Smooth muscle cell (in vitro differentiated cells): ENCODE data around the gene GAR1. TPM values are rescaled to one million over a fixed set of nuclear protein-coding genes. Genes with fewer than 3 reads are reported as not detected.
A peak's percentile ranks its signal among the peaks of the same experiment; 100 is the strongest.
"Not testable (repeated sequence)": the region's sequence is repeated elsewhere in the genome, so short reads cannot be mapped to it uniquely, and the experiment has no call there.

ENCODE experiments used
- DNase-seq: peaks from one replicate; lab custom pipeline; 2025; ENCODE audit not compliant: unreplicated experiment; lab: John Stamatoyannopoulos, UW
- H2AFZ ChIP-seq: fragments of 200-600 bp; sonication (generic); 2 replicates; pipeline ENCODE4 v1.6.0; 2016; ENCODE audit warnings: antibody characterized with exemption, low read depth, mild to moderate bottlenecking
- H3F3A ChIP-seq: fragments of 200-600 bp; sonication (generic); 2 replicates; pipeline ENCODE4 v1.6.0; 2017; ENCODE audit warnings: antibody characterized with exemption, low read depth
- H3K27ac ChIP-seq: fragments of 200-600 bp; sonication (generic); 2 replicates; pipeline ENCODE4 v1.5.1; 2016; ENCODE audit warnings: low read depth, mild to moderate bottlenecking
- H3K27me3 ChIP-seq: fragments of 200-600 bp; sonication (generic); 2 replicates; pipeline ENCODE4 v1.6.1; 2016; ENCODE audit warnings: low read depth, mild to moderate bottlenecking
- H3K36me3 ChIP-seq: fragments of 200-600 bp; sonication (generic); 2 replicates; pipeline ENCODE4 v1.5.1; 2016; ENCODE audit warnings: low read depth
- H3K4me1 ChIP-seq: fragments of 200-600 bp; sonication (generic); 2 replicates; pipeline ENCODE4 v1.5.1; 2016; ENCODE audit warnings: low read depth
- H3K4me2 ChIP-seq: fragments of 200-600 bp; sonication (generic); 2 replicates; pipeline ENCODE4 v1.6.0; 2016; ENCODE audit warnings: mild to moderate bottlenecking
- H3K4me3 ChIP-seq: fragments of 200-600 bp; sonication (generic); 2 replicates; pipeline ENCODE4 v1.5.1; 2016; ENCODE audit warnings: mild to moderate bottlenecking
- H3K79me2 ChIP-seq: fragments of 200-600 bp; sonication (generic); 2 replicates; pipeline ENCODE4 v1.6.0; 2016; ENCODE audit warnings: low read depth, mild to moderate bottlenecking
- H3K9ac ChIP-seq: fragments of 200-600 bp; sonication (generic); 2 replicates; pipeline ENCODE4 v1.6.0; 2016; ENCODE audit warnings: low read depth
- H3K9me3 ChIP-seq: fragments of 200-600 bp; sonication (generic); replicated peaks from 2 replicates; pipeline ENCODE4 v1.5.1; 2016; ENCODE audit warnings: low read depth
- H4K20me1 ChIP-seq: fragments of 200-600 bp; sonication (generic); 2 replicates; pipeline ENCODE4 v1.6.0; 2016; ENCODE audit warnings: low read depth
- WGBS: methylation state at CpG from one replicate; pipeline ENCODE4 v1.1.7; 2016; ENCODE audit warnings: low lambda C conversion rate; 5-methylcytosine and 5-hydroxymethylcytosine counted together
- polyA plus RNA-seq: library from polyadenylated mRNA; unstranded; fragments of >200 nt; fragmentation: Nextera tagmentation; extraction: Ambion mirVana; gene quantifications from 2 replicates; pipeline ENCODE4 v1.2.1, GENCODE V29; 2016
- total RNA-seq: library from RNA; depleted of rRNA; stranded (reverse); fragments of >200 nt; gene quantifications from 2 replicates; pipeline ENCODE4 v1.2.3, GENCODE V29; 2014
- TF ChIP-seq, protein P1 (sequence below): fragments of 200-600 bp; sonication (generic); IDR thresholded peaks from 2 replicates; pipeline ENCODE4 v1.5.1; 2017; ENCODE audit warnings: borderline replicate concordance, mild to moderate bottlenecking, antibody characterized with exemption; ENCODE audit not compliant: insufficient read depth, poor library complexity, severe bottlenecking

GAR1 gene
- total and polyA plus RNA-seq, 2 experiments from 2014 or later: 11.1 to 30.3 TPM

DNA sequence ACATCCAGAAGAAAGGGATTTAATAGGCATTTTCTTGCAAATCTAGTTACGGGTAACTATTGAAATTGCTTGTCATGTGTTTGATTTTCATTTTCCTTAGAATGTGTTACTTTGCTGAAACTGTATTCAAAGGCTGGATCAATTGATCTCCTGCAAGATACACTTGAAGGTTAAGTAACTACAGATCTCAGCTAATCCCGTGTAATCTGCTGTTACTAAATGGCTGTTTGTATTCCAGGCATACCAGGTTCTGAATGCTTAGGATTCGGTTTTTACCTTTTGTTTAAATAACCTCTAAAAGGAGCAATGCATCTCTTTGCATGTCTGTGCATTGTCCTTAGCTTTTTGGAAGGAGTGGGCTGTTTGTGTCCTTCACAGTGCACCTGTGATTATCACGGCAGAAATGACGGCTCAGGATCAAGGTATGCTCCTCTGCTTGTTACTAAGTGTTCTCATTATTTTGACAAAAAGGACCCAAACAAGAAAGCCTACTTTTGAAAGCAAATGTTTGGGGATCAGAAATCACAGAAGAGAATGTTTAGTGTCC lies 32.4 kb downstream of the GAR1 start, which contains the start of gene LRIT3:
LRIT3 (plus strand) TSS at position 212 of the 547 bp plus-strand sequence; CDS start at position 307, 95 bp downstream.
- Histone ChIP-seq H3K9ac (no peak within 1 kb of the TSS), H3K36me3 (no peaks in the 10 kb centered on the region), H3K4me3 (no peak within 1 kb of the TSS), H2AFZ (peak within 1 kb of the TSS; percentile 45), H4K20me1 (no peaks in the 10 kb centered on the region), H3K79me2 (no peaks in the 10 kb centered on the region), H3F3A (no peaks in the 10 kb centered on the region), H3K4me2 (peak within 1 kb of the TSS; percentile 40), H3K9me3 (no peaks in the 10 kb centered on the region), H3K27ac (no peak within 1 kb of the TSS), H3K4me1 (peaks cover 16% of the 10 kb centered on the region), H3K27me3 (no peaks in the 10 kb centered on the region)
- no peak for DNase-seq
- 76% methylated on average over 5 of the region's 5 CpGs for WGBS
- TF ChIP-seq, protein P1, sequence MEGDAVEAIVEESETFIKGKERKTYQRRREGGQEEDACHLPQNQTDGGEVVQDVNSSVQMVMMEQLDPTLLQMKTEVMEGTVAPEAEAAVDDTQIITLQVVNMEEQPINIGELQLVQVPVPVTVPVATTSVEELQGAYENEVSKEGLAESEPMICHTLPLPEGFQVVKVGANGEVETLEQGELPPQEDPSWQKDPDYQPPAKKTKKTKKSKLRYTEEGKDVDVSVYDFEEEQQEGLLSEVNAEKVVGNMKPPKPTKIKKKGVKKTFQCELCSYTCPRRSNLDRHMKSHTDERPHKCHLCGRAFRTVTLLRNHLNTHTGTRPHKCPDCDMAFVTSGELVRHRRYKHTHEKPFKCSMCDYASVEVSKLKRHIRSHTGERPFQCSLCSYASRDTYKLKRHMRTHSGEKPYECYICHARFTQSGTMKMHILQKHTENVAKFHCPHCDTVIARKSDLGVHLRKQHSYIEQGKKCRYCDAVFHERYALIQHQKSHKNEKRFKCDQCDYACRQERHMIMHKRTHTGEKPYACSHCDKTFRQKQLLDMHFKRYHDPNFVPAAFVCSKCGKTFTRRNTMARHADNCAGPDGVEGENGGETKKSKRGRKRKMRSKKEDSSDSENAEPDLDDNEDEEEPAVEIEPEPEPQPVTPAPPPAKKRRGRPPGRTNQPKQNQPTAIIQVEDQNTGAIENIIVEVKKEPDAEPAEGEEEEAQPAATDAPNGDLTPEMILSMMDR: no peak

DNA sequence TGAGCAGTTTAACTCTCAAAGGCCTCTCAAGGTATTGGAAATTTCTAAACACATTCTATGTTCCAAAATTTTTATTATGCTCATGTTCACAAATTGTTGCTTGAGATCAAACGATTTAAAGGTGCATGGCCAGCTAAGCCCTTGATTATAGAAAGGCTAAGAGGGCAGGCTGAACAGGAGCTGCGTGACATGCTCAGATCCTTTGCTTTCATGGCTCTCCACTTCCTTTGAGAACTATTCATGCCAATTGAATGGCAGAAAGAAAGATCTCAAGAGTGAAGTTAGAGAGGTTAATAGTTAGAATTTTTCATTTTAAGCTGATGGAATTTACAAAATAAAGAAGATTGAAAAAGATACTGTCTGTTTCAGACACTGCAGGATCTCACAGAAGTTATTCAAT lies 32.9 kb downstream of the GAR1 start:
- Histone ChIP-seq H3K9ac (no peak overlapping the region), H3K27ac (no peak overlapping the region), H3F3A (no peaks in the 10 kb centered on the region), H3K79me2 (no peaks in the 10 kb centered on the region), H3K4me3 (no peak overlapping the region), H3K9me3 (no peaks in the 10 kb centered on the region), H3K36me3 (no peaks in the 10 kb centered on the region), H3K27me3 (no peaks in the 10 kb centered on the region), H3K4me1 (peaks cover 16% of the 10 kb centered on the region), H3K4me2 (no peak overlapping the region), H4K20me1 (no peaks in the 10 kb centered on the region), H2AFZ (no peak overlapping the region)
- 82% methylated on average over 2 of the region's 2 CpGs for WGBS
- TF ChIP-seq, protein P1: no peak
- no peak for DNase-seq

DNA sequence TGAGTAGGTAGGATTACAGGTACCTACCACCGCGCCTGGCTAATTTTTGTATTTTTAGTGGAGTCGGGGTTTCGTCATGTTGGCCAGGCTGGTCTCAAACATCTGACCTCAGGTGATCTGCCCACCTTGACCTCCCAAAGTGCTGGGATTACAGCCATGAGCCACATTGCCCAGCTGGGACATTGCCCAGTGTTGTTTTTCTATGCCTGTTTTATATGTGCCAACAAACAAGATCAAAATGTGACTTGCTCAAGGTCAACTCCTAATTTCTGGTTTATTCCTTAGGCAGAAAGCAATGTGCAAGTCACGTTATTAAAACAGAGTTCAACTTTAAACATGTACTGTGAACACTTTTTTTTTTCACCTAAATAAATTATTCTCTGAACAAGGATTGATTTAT lies 35.0 kb downstream of the GAR1 start:
- no peak overlapping the region for H3K9ac ChIP-seq

DNA sequence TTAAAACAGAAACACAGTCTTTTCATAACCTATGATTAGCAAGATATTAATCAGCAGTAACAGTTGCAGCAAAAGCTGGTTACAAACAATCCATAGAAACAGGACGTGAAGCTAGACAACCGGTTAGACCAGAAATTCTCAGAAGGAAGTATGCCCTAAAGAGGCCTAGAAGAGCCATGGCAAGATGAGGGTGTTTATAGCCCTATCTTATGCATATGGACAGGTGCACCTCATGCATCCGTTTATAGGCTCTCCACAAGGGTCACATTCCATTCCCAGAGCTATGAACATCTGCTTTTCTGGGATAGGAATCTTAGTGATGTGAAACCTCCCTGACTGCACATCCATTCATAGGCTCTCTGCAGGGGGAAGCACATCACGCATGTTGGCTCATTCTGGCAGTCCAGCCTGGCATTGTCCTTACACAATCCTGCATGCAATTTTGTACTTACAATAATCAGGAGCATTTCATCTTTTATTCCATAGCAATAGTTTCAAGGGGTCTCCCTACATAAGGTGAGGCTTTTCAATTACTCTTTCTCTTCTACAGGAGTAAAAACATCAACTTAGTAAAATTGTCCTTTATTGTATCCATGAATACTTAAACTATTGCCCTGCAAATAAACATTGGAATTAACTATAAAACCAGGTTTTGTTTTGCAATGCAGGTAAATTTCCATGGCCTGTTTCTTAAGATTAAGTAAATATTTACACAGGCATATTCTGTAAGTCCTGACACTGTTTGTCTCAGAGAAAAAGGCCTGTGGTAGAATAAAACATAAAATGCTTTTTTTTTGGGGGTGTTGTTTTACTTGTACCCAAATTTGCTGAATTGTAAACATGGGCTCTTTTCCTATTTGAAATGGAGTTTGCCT lies 44.1 kb downstream of the GAR1 start:
- H3K4me3 ChIP-seq, H3K27ac ChIP-seq, H3K4me1 ChIP-seq, H3K79me2 ChIP-seq, H3K9ac ChIP-seq, H3K27me3 ChIP-seq, H2AFZ ChIP-seq, H4K20me1 ChIP-seq, H3K36me3 ChIP-seq, DNase-seq, H3K4me2 ChIP-seq, H3K9me3 ChIP-seq, H3F3A ChIP-seq: not testable (repeated sequence)
- 85% methylated on average over 4 of the region's 4 CpGs for WGBS

More for the DNA sequence above, 35.0 kb downstream of the GAR1 start:
- Histone ChIP-seq H4K20me1 (no peaks in the 10 kb centered on the region), H3F3A (no peaks in the 10 kb centered on the region), H3K36me3 (no peaks in the 10 kb centered on the region), H3K9me3 (no peaks in the 10 kb centered on the region), H3K79me2 (no peaks in the 10 kb centered on the region), H3K4me3 (no peak overlapping the region), H3K27me3 (no peaks in the 10 kb centered on the region), H3K4me2 (no peak overlapping the region), H2AFZ (no peak overlapping the region), H3K4me1 (peaks cover 16% of the 10 kb centered on the region), H3K27ac (no peak overlapping the region)
- TF ChIP-seq, protein P1: no peak
- 97% methylated on average over 5 of the region's 5 CpGs for WGBS
- no peak for DNase-seq
